B cell (primary cell): ENCODE measurements around the gene SSR2. TPM values are rescaled to one million over a fixed set of nuclear protein-coding genes. Genes with fewer than 3 reads are reported as not detected.

Experiments used
- ATAC-seq: fragments of 200-7000 bp; cut with Tn5 transposase; one replicate; pipeline ENCODE4 v1.10.0; 2021; ENCODE audit warnings: low read depth, mild to moderate bottlenecking, moderate number of reproducible peaks, moderate library complexity
- CTCF ChIA-PET: fragments of 350-600 bp; sonication (Branson Sonifier 250); formaldehyde crosslinking; loops from one replicate; lab custom pipeline; 2021; ENCODE audit warnings: antibody characterized with exemption, inconsistent platforms; lab: Charles Lee
- POLR2A ChIA-PET: fragments of 350-600 bp; sonication (Branson Sonifier 250); formaldehyde crosslinking; loops from one replicate; lab custom pipeline; 2021; ENCODE audit warnings: antibody characterized with exemption; lab: Charles Lee
- DNase-seq: peaks from one replicate; pipeline ENCODE4 v3.0.0; 2013
- H2AFZ ChIP-seq: 2 replicates; pipeline ENCODE4 v1.6.1; 2012; ENCODE audit warnings: mild to moderate bottlenecking, low read depth, low read length; ENCODE audit not compliant: insufficient read depth, poor library complexity, severe bottlenecking
- H3K27ac ChIP-seq, 2 donors: 1 replicate in 1 of 2; 2 replicates in 1 of 2; pipeline ENCODE4 v1.5.1; 2012 to 2013; ENCODE audit warnings: low read length in 2 of 2, mild to moderate bottlenecking in 2 of 2, moderate library complexity in 1 of 2
- H3K27me3 ChIP-seq, 4 experiments: fragments of 200-600 bp in 1 of 4; sonication (generic) in 1 of 4; replicated peaks in 1 of 4; 1 replicate in 2 of 4; 2 replicates in 2 of 4; pipeline versions ENCODE4 v1.6.1 to v1.7.0; 2013 to 2016; ENCODE audit warnings: low read length in 3 of 4, mild to moderate bottlenecking in 2 of 4, mixed read lengths in 1 of 4, moderate library complexity in 1 of 4; ENCODE audit not compliant: insufficient read depth in 4 of 4, control insufficient read depth in 3 of 4; ENCODE audit errors: control extremely low read depth in 1 of 4
- H3K36me3 ChIP-seq, 2 experiments: replicated peaks in 1 of 2; 1 replicate in 1 of 2; 2 replicates in 1 of 2; pipeline versions ENCODE4 v1.6.1 to v1.7.1; 2013; ENCODE audit warnings: low read length in 1 of 2; ENCODE audit not compliant: insufficient read depth in 2 of 2, control insufficient read depth in 1 of 2; ENCODE audit errors: control extremely low read depth in 1 of 2, extremely low read depth in 1 of 2
- H3K4me1 ChIP-seq, 2 donors: fragments of 200-600 bp in 1 of 2; sonication (generic) in 1 of 2; 1 replicate in 1 of 2; 2 replicates in 1 of 2; pipeline versions ENCODE4 v1.5.1 to v1.6.1; 2013 to 2017; ENCODE audit warnings: low read length in 2 of 2; ENCODE audit not compliant: control insufficient read depth in 2 of 2, insufficient read depth in 2 of 2
- H3K4me2 ChIP-seq: replicated peaks from 2 replicates; pipeline ENCODE3; 2012; ENCODE audit warnings: mild to moderate bottlenecking, low read depth, low read length; ENCODE audit not compliant: poor library complexity, severe bottlenecking
- H3K4me3 ChIP-seq, 5 experiments: fragments of 200-600 bp in 1 of 5; sonication (generic) in 1 of 5; 1 replicate in 3 of 5; 2 replicates in 2 of 5; pipeline versions ENCODE4 v1.5.1 to v1.7.0; 2011 to 2016; ENCODE audit warnings: low read length in 4 of 5, mild to moderate bottlenecking in 4 of 5, low read depth in 2 of 5, control low read depth in 1 of 5, moderate library complexity in 1 of 5; ENCODE audit not compliant: insufficient read depth in 1 of 5; ENCODE audit errors: control extremely low read depth in 1 of 5, extremely low read depth in 1 of 5
- H3K79me2 ChIP-seq: fragments of 200-600 bp; sonication (generic); one replicate; pipeline ENCODE4 v1.6.0; 2016; ENCODE audit warnings: low read length; ENCODE audit not compliant: control insufficient read depth, insufficient read depth
- H3K9ac ChIP-seq: fragments of 200-600 bp; sonication (generic); 2 replicates; pipeline ENCODE4 v1.6.1; 2017; ENCODE audit warnings: mild to moderate bottlenecking, low read length, moderate library complexity
- H3K9me3 ChIP-seq, 3 donors: one replicate each; pipeline versions ENCODE4 v1.6.1 to v1.7.1; 2013; ENCODE audit warnings: low read length in 2 of 3; ENCODE audit not compliant: control insufficient read depth in 2 of 3, insufficient read depth in 1 of 3; ENCODE audit errors: control extremely low read depth in 1 of 3
- H4K20me1 ChIP-seq: 2 replicates; pipeline ENCODE4 v1.6.0; 2012; ENCODE audit warnings: mild to moderate bottlenecking, low read length; ENCODE audit not compliant: insufficient read depth, control insufficient read depth, poor library complexity, severe bottlenecking
- H3K27ac Mint-ChIP-seq: one replicate; pipeline ENCODE4 v1.8.0; 2021; ENCODE audit warnings: mixed read lengths
- H3K27me3 Mint-ChIP-seq: one replicate; pipeline ENCODE4 v1.8.0; 2021; ENCODE audit warnings: mixed read lengths
- H3K4me1 Mint-ChIP-seq: one replicate; pipeline ENCODE4 v1.8.0; 2021; ENCODE audit warnings: mixed read lengths
- H3K4me3 Mint-ChIP-seq: one replicate; pipeline ENCODE4 v1.8.0; 2021; ENCODE audit warnings: mixed read lengths
- H3K9me3 Mint-ChIP-seq: one replicate; pipeline ENCODE4 v1.8.0; 2022; ENCODE audit warnings: mixed read lengths; ENCODE audit not compliant: insufficient read depth
- EZH2 ChIP-seq: IDR thresholded peaks from 2 replicates; pipeline ENCODE4 v1.6.1; 2012; ENCODE audit warnings: borderline replicate concordance, low read depth, mild to moderate bottlenecking, moderate library complexity, low read length; ENCODE audit not compliant: insufficient read depth, poor library complexity, severe bottlenecking
- WGBS: methylation state at CpG from one replicate; pipeline ENCODE4 v1.1.5; 2013; ENCODE audit warnings: missing lambda C conversion rate; ENCODE audit not compliant: insufficient coverage; 5-methylcytosine and 5-hydroxymethylcytosine counted together
- intact Hi-C: fragments of 100-400 bp; cut with micrococcal nuclease; formaldehyde crosslinking; loops from one replicate; pipeline ENCODE4 v1.10.0; 2022
- polyA plus RNA-seq: library from polyadenylated mRNA; depleted of rRNA; stranded (reverse); fragments of >200 nt; gene quantifications from 2 replicates; pipeline ENCODE4 v1.2.3, GENCODE V29; 2012
- total RNA-seq, 2 donors: library from RNA; stranded (reverse); fragments of 120-200 nt in 1 of 2; gene quantifications; 1 replicate in 1 of 2; 2 replicates in 1 of 2; pipeline versions ENCODE4 v1.2.3 to v1.2.4, GENCODE V29; 2013 to 2022
- TF ChIP-seq, protein P1 (sequence below): fragments of 200-600 bp; IDR thresholded peaks from one replicate; pipeline ENCODE4 v1.8.0; 2022; ENCODE audit warnings: antibody characterized with exemption, mild to moderate bottlenecking

SSR2 gene
- total and polyA plus RNA-seq, 2 donors (not counting 1 experiment from before 2014, with no cell fraction given) = 160 to 359 TPM

DNA sequence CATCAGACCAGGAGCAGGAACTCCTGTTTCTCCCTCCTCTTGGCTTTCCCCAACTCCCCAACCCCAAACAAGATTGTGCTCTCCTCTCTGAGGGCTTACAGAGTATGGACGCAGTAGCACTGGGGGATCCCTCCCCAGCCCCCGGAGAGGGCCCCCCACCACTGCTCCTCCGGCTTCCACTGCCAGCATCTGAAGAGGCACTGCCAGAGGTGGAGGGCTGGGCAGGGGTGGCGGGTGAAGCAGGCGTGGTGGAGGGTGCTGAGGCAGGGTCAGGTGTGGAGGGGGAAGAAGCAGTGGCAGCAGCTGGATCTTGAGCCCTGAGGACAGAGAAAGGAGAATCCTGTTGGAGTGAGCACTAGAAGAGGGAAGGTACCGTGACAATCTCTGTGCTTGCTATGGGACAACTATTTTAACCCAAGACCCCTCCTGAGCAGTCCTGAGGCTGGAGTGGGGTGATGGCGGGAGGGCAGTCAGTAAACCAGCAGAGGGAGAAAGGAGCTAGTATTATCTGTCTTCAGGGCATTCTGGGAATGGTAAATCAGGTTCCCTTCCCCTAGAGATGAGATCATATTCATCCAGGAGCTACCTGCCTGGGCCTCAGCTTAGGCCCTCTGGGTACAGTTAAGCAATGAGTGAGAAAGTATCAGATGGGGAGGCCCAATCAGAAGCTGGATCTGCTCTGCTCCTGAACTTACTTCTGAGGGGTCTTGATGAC, 30.4 kb upstream of the SSR2 start:
- intact Hi-C loops = loop anchor here (5.0 kb wide), 1 partner anchor 779 kb away; the partner anchor contains the start of gene CLK2
- TF ChIP-seq, protein P1, sequence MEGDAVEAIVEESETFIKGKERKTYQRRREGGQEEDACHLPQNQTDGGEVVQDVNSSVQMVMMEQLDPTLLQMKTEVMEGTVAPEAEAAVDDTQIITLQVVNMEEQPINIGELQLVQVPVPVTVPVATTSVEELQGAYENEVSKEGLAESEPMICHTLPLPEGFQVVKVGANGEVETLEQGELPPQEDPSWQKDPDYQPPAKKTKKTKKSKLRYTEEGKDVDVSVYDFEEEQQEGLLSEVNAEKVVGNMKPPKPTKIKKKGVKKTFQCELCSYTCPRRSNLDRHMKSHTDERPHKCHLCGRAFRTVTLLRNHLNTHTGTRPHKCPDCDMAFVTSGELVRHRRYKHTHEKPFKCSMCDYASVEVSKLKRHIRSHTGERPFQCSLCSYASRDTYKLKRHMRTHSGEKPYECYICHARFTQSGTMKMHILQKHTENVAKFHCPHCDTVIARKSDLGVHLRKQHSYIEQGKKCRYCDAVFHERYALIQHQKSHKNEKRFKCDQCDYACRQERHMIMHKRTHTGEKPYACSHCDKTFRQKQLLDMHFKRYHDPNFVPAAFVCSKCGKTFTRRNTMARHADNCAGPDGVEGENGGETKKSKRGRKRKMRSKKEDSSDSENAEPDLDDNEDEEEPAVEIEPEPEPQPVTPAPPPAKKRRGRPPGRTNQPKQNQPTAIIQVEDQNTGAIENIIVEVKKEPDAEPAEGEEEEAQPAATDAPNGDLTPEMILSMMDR = no peak
- no peak for TF ChIP-seq EZH2
- CTCF ChIA-PET = interaction anchor here (0.8 to 1.2 kb wide), 3 partner anchors 31 to 117 kb away, joined by 3 read pairs; partner anchors contain the start of gene KHDC4

DNA sequence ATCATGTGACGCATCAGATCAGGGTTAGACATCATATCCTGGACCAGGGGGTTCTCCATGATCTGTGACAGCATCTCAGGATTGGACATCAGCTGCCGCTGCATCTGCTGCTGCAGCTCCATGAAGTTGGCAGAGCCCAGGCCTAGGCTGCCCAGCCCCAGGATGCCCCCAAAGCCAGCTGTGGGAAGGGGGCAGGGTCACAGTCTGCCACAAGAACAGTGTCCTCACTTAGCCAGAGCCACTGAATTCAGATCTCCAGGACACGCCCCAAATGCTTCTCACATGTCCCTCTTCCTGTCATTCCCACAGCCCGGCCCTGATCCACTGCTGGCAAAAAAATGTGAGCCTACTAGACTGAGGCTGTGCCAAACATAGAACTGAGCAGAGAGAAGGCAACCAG, 29.6 kb upstream of the SSR2 start:
- Histone ChIP-seq H3K36me3 (peaks cover 0 to 8% of the 10 kb centered on the region in 2 experiments), H3K79me2 (peaks cover 10% of the 10 kb centered on the region), H3K27me3 (no peaks in the 10 kb centered on the region), H3K9me3 (no peaks in the 10 kb centered on the region), H4K20me1 (no peaks in the 10 kb centered on the region), H3K4me1 (peaks cover 3 to 14% of the 10 kb centered on the region in 2 donors), H3K27ac (no peak overlapping the region), H3K4me3 (no peak overlapping the region), H3K4me2 (no peak overlapping the region), H2AFZ (no peak overlapping the region), H3K9ac (no peak overlapping the region)
- ChIA-PET POLR2A (interaction anchor here (0.6 kb wide), 1 partner anchor 523 kb away, joined by 4 read pairs; no protein-coding TSS in a partner anchor), CTCF (no interaction called here)
- no peak for TF ChIP-seq EZH2
- TF ChIP-seq, protein P1 = no peak
- Mint-ChIP-seq H3K9me3 (no peaks in the 10 kb centered on the region), H3K27ac (no peak overlapping the region), H3K4me3 (no peak overlapping the region), H3K27me3 (no peaks in the 10 kb centered on the region), H3K4me1 (peaks cover 20% of the 10 kb centered on the region)
- DNase-seq (no peak), ATAC-seq (no peak)
- WGBS = 93% methylated on average over 4 of the region's 4 CpGs
- intact Hi-C loops = loop anchor here (5.0 kb wide), 1 partner anchor 778 kb away; the partner anchor contains the start of gene CLK2

More for the DNA sequence above, 30.4 kb upstream of the SSR2 start:
- H4K20me1 ChIP-seq = no peaks in the 10 kb centered on the region
- no peak overlapping the region for H3K4me3 Mint-ChIP-seq
- no peak overlapping the region for H2AFZ ChIP-seq
- DNase-seq = no peak
- no peak for ATAC-seq
- 100% methylated on average over 1 of the region's 7 CpGs for WGBS
- peaks cover 0 to 6% of the 10 kb centered on the region in 2 experiments for H3K36me3 ChIP-seq
- POLR2A ChIA-PET = no interaction called here
- peaks cover 12% of the 10 kb centered on the region for H3K79me2 ChIP-seq
- no peak overlapping the region for H3K4me3 ChIP-seq
- peaks cover 27% of the 10 kb centered on the region for H3K4me1 Mint-ChIP-seq
- H3K9ac ChIP-seq = no peak overlapping the region
- no peaks in the 10 kb centered on the region for H3K27me3 Mint-ChIP-seq
- peak overlapping the region; percentile 50 for H3K27ac Mint-ChIP-seq
- peaks cover 8 to 22% of the 10 kb centered on the region in 2 donors for H3K4me1 ChIP-seq
- H3K4me2 ChIP-seq = no peak overlapping the region
- no peak overlapping the region for H3K27ac ChIP-seq
- no peaks in the 10 kb centered on the region for H3K9me3 Mint-ChIP-seq
- no peaks in the 10 kb centered on the region for H3K27me3 ChIP-seq
- H3K9me3 ChIP-seq = no peaks in the 10 kb centered on the region
